ENCODE results near the gene PDSS2.

GRCh38 chr6:107132330-107132954 is 326.9 kb downstream of the PDSS2 start:
- peak; percentile 18 to 48 (median 38) for TF ChIP-seq CTCF (IDR thresholded peaks at IDR 0.05)
- no peak for TF ChIP-seq POLR2A (IDR thresholded peaks at IDR 0.05)
